Stimulated activated CD4-positive, alpha-beta T cell treated with anti-CD3 and anti-CD28 coated beads, Interleukin-4, amount 100 ng/mL, for 48 hours (primary cell): Measurements from ENCODE around the gene LAS1L.
"Not testable (repeated sequence)": the region's sequence is repeated elsewhere in the genome, so short reads cannot be mapped to it uniquely, and the experiment has no call there.

Experiments
- DNase-seq, 2 donors: peaks; one replicate each; pipeline ENCODE4 v3.0.0-alpha.2; 2020; ENCODE audit warnings: low read depth in 2 of 2

The LAS1L gene

DNA sequence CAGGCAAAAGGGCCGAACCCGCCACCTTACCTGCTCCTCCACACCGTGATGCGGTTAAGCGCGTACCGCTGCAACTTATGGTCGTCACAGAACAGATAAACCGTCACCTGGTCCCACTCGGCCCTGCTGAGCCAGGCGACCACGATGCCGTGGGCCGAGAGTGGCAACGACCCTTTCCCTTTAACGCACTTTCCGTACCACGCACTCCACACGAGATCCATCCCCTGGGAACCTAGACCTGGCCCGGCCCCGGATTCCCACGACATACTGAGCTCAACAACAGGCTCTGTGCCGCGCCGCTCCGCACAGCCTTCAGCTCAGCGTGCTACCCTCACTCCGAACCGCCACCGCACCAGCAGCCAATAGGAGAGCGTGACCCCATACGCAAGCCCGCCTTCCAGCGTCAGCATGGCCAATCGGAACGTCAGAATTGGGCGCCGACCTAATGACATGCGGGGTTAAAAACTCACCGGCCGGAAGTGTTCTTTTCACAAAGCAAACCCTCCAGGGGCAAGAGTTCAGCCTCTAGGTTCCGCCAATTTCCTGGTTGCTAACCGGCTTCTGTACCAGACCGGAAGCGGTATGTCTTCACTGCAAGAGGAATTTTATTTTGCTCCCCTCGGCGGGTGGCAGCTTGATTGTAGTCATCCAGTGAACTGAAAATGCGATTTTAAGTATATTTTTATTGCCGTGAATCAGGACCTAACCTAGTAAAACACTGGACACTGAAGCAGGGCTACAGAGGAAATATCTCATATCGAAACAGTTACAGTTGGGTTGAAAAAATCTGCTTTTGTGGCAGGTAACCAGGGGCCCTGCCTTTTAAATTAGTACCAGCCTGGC lies at the start of gene LAS1L:
Gene LAS1L (minus strand): TSS at position 338 of the 843 bp plus-strand sequence. CDS start 72 bp downstream, at position 266.
- DNase-seq, result peak; percentile 75 to 80

DNA sequence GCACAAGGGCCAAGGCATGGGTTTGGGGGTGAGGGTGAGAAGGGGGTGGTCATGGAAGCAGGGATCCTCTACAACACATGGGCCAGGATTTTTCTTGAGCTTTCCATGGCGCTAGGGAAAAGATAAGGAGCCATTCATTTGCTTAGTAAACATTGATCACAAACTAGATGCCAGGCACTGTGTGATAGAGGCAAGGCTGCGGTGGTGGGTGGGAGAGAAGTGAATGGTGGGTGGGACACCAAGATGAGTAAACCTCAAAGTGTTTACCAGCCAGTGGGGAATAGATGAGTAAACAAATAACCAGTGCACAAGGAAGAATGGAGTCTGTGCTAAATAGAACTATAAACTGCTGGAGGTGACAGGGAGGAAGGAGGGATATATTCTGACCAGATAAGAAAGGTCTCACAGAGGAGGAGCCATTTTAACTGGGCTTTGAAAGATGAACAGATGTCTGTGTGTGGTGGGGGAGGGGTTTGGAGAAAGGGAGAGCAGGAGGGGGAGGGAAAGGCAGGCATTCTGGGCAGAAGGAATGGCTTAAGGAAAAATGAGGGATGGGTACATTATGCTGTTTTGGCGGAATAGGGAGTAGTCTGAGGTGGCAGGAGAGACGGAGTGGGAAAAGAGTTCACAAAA lies 48.0 kb upstream of the LAS1L start:
- DNase-seq, result no peak

DNA sequence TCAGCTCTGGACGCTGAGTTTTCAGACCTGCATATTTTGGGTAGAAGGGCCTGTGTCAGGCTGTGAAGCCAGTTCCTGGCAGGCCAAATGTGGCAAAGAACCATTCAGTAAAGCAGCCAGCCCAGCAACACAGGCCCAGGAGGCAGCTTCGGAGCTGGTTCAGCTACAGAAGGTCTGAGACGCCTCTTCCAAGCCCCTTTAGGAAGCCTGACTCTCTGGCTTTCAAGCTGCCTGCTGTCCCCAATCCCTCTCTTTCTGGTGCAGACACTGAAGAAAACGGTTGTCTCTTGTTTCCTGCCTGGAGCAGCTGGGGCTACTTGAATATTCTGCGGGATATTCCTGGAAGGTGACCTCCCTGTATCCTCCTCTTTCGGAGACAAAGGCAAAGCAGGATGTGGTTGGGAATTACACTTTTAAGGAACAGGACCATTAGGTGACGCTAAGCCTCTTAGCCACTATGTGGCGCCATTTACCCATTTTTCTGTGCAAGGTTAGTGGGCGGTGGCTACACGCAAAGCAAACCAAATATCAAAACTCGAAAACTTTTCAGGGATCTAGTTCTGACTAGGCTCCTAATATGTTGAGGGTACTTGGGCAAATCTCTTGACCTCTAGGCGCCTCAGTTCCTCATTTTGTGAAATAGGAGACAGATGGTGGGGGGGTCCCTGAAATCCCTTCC lies 47.2 kb upstream of the LAS1L start:
- no peak for DNase-seq

- no peak for DNase-seq
These were observed 43.8 kb upstream of the LAS1L start for GRCh38 chrX:65578346-65578745.

DNA sequence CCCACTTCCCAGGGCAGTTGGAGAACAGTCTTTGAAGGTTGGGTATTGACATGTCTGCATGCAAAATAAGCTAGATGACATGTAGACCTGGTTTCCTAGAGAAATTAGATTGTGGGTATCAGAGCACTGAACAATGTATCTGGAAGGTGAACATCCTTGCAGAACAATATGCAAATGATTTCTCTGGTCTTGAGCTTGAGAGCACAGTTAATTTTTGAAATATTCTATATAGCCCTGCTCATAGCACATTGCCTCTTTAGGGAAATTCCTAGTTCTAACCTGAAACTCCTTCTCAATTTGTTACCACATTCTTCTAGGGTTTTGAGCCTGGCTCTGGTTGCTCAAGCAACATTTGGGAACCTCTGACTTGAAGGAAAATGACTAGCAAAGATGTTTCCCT lies 41.6 kb upstream of the LAS1L start:
- no peak for DNase-seq

DNA sequence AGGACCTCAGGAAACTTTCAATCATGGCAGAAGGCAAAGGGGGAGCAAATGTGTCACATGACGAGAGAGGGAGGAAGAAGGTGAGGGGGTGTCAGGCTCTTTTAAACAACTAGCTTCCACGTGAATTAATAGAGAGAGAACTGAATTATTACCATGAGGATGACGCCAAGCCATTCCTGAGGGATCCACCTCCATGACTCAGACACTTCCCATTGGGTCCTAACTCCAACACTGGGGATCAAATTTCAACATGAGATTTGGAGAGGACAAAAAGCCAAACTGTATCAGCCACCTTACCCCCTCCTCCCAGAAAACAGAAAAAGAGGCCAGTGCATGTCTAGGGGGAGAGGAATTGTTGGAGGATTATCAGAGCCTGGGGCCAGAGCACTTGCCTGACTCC lies 40.4 kb upstream of the LAS1L start:
- DNase-seq, result no peak

GRCh38 chrX:65574356-65574755 lies 39.8 kb upstream of the LAS1L start:
- no peak for DNase-seq

DNA sequence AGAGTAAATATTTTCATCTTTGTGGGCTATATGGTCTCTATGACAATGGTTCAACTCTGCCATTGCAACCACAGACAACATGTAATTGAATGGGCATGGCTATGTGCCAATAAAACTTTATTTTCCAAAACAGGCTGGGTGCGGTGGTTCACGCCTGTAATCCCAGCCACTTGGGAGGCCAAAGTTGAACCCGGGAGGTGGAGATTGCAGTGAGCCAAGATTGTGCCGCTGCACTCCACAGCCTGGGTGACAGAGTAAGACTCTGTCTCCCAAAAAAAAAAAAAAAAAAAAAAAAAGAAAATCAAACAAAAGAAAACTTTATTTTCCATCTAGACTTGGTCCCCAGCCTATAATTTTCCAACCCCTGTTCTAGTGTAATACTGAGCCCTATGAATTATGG lies 38.4 kb upstream of the LAS1L start:
- no peak for DNase-seq

GRCh38 chrX:65562850-65563249 lies 28.3 kb upstream of the LAS1L start:
- DNase-seq, result not testable (repeated sequence)

- no peak for DNase-seq
These were observed 17.1 kb upstream of the LAS1L start for GRCh38 chrX:65551489-65552339.

GRCh38 chrX:65551086-65551485 lies 16.5 kb upstream of the LAS1L start:
- DNase-seq, result no peak

DNA sequence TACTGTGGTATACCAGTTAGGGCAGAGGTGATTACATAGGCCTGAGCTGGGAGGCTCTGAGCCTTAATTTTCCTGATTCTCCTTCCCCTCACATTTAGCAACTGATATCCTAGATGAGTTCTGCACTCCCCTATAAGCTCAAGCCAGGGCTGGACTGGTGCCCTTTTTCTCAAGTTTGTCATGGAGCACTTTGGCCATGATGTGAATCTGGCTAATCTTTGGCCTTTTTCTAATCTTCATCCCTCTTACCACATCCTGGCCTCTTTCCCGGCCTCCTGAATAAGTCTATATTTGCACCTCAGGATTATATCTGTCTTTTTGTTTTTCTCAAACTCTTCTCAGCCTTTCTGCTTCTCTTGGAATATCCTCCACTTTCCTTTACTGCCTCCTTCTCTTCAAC lies 10.9 kb upstream of the LAS1L start:
- no peak for DNase-seq

DNA sequence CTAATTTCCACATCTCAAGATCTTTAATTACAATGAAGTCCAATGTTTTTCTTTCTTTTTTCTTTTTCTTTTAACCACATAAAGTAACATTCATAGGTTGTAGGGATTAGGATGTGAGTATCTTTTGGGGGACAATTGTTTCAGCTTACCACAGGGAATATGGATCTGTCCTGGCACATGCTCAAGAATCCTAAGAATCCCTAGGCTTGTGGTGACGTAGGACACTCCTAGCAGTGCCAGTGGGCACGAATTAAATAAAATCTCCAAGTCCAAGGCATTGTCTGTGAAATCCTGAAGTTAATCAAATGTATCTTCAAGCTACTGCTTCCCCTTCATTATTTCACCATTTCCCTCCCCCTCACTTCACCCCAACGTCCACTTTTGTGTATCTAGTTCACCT lies 2.6 kb upstream of the LAS1L start:
- DNase-seq, result no peak

DNA sequence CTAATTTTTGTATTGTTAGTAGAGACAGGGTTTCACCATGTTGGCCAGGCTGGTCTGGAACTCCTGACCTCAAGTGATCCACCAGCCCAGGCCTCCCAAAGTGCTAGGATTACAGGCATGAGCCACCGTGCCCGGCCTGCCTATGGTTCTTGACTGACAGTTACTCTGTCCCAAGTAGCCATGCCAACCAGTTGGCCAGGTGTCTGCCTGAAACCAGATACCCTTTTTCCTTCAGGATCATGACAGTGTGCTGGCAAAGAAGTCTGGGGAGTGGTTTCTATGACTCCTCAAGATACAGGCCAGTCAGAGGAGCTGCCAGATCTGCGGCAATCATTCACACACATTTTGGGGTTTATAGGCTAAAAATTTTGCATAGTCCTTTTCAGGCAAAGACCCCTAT lies 1.7 kb upstream of the LAS1L start:
- DNase-seq, result no peak

GRCh38 chrX:65532016-65532415 lies 2.6 kb downstream of the LAS1L start:
- DNase-seq, result no peak

DNA sequence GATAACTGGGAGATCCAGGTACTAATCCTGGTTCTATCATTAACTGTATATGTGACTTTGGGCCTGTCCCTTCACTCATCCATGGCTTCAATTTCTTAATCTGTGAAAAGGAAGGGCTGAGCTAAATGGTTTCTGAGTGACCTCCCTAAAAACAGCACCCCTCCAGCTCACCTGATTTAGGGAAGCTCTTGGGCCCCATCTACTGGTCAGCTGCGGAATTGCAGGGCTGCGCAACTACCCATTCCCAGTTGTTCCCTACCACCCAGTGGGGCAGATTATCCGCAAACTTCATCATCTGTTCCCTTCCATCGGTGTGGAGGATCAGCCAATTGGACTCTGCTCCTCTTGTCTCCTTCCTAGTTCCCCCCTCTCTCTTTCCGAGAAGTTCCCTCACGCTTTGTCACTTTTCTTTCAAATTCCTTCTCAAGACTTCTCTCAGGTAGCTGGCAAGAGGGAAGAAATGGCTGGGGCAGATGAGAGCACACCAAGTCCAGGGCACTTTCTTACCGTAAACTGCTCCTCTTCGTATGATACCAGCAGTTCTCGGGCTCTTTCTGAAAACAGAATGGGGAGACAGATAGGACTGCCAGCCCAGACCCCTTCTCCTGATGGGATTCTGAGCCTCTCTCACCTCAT lies 5.8 kb downstream of the LAS1L start:
- DNase-seq, result peak; percentile 30 to 35

- no peak for DNase-seq
These were observed 6.3 kb downstream of the LAS1L start for GRCh38 chrX:65528293-65528692.

DNA sequence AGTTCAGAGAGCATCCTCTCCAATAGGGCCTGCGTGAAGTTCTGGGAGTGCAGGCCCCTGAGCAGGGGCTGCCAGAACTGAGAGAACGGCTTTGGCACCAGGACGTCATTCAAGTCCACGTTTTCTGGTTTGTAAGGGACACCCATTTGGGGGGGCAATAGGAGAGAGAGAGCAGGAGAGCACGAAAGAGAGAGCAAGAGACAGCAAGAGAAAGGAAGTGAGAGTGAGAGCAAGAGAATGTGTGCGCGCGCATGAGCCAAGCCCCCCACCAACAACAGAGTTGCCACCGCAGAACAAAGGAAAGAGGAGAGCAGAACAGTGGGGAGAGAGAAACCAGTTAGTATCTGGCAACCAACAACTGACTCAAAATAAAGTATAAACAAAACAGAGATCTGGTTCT lies 10.4 kb downstream of the LAS1L start:
- DNase-seq, result no peak

DNA sequence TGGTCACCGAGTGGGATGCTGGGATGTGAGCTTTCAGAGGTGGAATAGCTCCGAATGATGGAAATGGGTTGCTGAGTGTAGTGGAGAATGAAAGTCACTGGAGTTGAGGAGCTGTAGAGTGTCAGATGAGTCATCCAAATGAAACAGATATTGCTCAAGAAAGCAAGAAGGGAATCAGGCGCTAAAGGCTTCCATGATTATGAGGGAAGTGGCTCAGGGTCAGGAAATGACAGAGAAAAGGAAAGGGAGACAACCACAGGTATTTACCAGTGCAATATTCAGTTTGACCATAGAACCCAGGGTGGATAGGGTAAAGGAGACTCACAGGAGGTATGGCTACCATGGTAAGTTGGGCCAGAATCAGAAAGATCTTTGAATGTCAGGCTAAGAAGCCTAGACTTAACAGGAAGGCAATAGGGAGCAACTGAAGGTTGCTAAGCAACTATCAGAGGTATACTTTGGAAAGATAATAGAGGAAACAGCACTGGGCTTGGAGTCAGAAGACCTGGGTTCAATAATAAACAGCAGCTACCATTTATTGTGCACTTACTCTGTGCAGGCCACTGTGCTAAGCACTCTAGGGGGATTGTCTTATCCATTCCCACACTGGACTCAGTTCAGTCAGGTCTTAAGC lies 11.7 kb downstream of the LAS1L start:
- DNase-seq, result no peak

DNA sequence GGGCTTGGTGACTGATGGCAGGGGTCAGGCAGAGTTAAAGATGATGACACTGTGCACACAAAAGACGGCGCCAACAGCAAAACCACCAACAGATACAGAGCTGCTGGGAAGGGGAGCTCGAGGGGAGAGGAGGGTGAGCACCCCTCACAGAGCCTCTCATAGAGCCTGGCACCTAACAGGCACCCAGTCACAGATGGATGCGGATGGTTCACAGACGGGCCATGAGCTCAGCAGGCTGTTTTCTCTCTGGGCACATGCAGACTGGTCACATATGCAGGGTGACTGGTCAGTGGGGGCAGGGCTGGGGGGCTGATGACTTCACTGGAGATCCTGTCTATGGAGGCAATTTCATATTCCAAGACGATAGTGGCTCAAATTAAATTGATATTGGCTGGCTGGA lies 15.1 kb downstream of the LAS1L start:
- DNase-seq, result not testable (repeated sequence)

DNA sequence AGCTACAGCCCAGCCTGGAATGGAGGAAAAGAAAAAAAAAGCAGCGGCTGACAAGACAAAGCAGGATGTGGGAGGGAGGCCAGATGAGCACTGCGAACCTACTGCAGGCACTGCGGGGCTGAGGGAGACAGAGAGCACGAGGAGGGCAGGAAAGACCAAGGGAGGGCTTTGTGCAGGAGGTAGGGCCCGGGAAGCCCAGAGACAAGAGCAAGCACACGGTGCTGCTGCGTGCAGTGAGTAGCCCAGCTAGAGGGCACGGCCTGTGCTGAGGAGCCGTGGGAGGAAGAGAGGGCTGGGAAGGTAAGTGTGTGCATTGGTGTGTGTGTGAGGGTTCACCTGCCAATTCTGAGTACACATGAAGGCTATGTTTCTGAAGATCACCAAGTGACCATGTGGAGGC lies 15.6 kb downstream of the LAS1L start:
- not testable (repeated sequence) for DNase-seq
